Measurements from ENCODE around the gene CDH13. TPM values are rescaled to one million over a fixed set of nuclear protein-coding genes. Genes with fewer than 3 reads are reported as not detected.

The CDH13 gene
- total and polyA plus RNA-seq, 9 of the 15 experiments (the other 6 are each of a cell fraction or from before 2014, with no cell fraction given): 0.03 TPM; not detected in 8

GRCh38 chr16:82792693-82793092 is 165.9 kb downstream of the CDH13 start (continued):
- TF ChIP-seq, protein P1, sequence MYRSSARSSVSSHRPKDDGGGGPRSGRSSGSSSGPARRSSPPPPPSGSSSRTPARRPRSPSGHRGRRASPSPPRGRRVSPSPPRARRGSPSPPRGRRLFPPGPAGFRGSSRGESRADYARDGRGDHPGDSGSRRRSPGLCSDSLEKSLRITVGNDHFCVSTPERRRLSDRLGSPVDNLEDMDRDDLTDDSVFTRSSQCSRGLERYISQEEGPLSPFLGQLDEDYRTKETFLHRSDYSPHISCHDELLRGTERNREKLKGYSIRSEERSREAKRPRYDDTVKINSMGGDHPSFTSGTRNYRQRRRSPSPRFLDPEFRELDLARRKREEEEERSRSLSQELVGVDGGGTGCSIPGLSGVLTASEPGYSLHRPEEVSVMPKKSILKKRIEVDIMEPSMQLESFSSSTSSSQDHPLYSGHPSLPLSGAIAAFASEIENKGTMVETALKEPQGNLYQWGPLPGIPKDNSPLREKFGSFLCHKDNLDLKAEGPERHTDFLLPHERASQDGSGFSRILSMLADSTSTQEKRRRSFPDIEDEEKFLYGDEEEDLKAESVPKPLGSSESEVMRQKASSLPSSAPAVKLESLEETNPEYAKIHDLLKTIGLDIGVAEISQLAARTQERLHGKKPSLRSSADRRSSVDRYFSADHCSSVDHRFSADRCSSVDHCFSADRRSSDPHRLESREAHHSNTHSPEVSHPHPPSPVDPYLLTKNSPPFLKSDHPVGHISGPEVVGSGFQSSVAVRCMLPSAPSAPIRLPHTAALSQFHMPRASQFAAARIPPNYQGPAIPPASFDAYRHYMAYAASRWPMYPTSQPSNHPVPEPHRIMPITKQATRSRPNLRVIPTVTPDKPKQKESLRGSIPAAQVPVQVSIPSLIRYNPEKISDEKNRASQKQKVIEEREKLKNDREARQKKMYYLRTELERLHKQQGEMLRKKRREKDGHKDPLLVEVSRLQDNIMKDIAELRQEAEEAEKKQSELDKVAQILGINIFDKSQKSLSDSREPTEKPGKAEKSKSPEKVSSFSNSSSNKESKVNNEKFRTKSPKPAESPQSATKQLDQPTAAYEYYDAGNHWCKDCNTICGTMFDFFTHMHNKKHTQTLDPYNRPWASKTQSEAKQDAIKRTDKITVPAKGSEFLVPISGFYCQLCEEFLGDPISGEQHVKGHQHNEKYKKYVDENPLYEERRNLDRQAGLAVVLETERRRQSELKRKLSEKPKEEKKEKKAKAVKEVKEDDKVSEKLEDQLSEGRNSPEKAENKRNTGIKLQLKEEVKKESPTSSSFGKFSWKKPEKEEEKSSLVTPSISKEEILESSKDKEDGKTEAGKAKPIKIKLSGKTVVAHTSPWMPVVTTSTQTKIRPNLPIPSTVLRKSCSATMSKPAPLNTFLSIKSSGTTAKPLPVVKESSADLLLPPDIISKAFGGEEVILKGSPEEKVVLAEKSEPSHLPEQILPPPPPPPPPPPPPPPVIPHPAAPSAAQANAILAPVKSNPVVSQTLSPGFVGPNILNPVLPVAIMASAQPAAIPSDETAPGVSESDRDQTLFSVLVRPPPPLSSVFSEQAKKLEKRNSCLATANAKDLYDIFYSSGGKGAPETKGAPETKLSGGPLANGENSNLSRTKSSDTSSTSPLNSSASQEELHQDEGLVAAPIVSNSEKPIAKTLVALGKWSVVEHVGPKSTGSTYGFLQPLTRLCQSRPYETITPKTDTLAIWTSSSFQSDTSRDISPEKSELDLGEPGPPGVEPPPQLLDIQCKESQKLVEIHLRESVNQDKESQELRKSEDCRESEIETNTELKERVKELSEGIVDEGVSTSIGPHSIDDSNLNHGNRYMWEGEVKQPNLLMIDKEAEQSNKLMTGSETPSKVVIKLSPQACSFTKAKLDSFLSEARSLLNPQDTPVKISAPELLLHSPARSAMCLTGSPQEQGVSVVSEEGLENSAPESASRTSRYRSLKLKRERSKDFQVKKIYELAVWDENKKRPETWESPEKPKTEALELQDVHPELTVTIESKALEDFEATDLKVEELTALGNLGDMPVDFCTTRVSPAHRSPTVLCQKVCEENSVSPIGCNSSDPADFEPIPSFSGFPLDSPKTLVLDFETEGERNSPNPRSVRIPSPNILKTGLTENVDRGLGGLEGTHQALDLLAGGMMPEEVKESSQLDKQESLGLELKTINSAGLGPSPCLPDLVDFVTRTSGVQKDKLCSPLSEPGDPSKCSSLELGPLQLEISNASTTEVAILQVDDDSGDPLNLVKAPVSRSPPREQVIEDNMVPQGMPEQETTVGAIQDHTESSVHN (IDR thresholded peaks at IDR 0.05; ENCODE audit: borderline replicate concordance in 1 of 2, low read depth in 1 of 2): no peak
- TF ChIP-seq, protein P2, sequence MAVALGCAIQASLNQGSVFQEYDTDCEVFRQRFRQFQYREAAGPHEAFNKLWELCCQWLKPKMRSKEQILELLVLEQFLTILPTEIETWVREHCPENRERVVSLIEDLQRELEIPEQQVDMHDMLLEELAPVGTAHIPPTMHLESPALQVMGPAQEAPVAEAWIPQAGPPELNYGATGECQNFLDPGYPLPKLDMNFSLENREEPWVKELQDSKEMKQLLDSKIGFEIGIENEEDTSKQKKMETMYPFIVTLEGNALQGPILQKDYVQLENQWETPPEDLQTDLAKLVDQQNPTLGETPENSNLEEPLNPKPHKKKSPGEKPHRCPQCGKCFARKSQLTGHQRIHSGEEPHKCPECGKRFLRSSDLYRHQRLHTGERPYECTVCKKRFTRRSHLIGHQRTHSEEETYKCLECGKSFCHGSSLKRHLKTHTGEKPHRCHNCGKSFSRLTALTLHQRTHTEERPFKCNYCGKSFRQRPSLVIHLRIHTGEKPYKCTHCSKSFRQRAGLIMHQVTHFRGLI (CRISPR knock-in tag; IDR thresholded peaks at IDR 0.05): no peak
- TF ChIP-seq ADNP (tag; IDR thresholded peaks at IDR 0.05): no peak
- no peak for TF ChIP-seq POLR2AphosphoS5 (IDR thresholded peaks at IDR 0.05; ENCODE audit: control insufficient read depth, insufficient read depth, low read depth, low read length)
- TF ChIP-seq FIP1L1 (IDR thresholded peaks at IDR 0.05; ENCODE audit: low read depth, low read length, poor library complexity, severe bottlenecking): no peak
- TF ChIP-seq, protein P3, sequence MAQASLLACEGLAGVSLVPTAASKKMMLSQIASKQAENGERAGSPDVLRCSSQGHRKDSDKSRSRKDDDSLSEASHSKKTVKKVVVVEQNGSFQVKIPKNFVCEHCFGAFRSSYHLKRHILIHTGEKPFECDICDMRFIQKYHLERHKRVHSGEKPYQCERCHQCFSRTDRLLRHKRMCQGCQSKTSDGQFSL (CRISPR knock-in tag; IDR thresholded peaks at IDR 0.05): no peak
- TF ChIP-seq, protein P3 (tag; IDR thresholded peaks at IDR 0.05): no peak

Data from K562 (cell line).